Measurements from ENCODE around the gene EFCAB8.

GRCh38 chr20:32941155-32941885, 82.6 kb downstream of the EFCAB8 start:
- TF ChIP-seq CTCF (IDR thresholded peaks at IDR 0.05) (no peak), POLR2A (IDR thresholded peaks at IDR 0.05) (no peak)
